Stimulated activated CD4-positive, alpha-beta T cell treated with anti-CD3 and anti-CD28 coated beads, Interleukin-12 subunit alpha, Interleukin-12 subunit beta, amount 100 ng/mL, for 48 hours (primary cell): ENCODE measurements around the gene GLRX5.
"Not testable (repeated sequence)": the region's sequence is repeated elsewhere in the genome, so short reads cannot be mapped to it uniquely, and the experiment has no call there.

ENCODE experiments used
- DNase-seq, 3 donors: peaks; one replicate each; pipeline ENCODE4 v3.0.0-alpha.2; 2020; ENCODE audit warnings: low read depth in 2 of 3, low spot score in 1 of 3

The GLRX5 gene

GRCh38 chr14:95498622-95499353, 36.1 kb upstream of the GLRX5 start:
- no peak for DNase-seq

GRCh38 chr14:95499354-95499750, 35.5 kb upstream of the GLRX5 start:
- DNase-seq = no peak

GRCh38 chr14:95500201-95500681, 34.6 kb upstream of the GLRX5 start:
- no peak for DNase-seq

- DNase-seq = no peak
These were observed 34.0 kb upstream of the GLRX5 start for GRCh38 chr14:95500772-95501401.

- DNase-seq = no peak
These were observed 32.4 kb upstream of the GLRX5 start for GRCh38 chr14:95502381-95502950.

GRCh38 chr14:95503365-95504134, 31.3 kb upstream of the GLRX5 start:
- DNase-seq = no peak

- DNase-seq = no peak
These were observed 30.5 kb upstream of the GLRX5 start for GRCh38 chr14:95504135-95505029.

- DNase-seq = no peak
These were observed 29.7 kb upstream of the GLRX5 start for GRCh38 chr14:95505030-95505589.

GRCh38 chr14:95507174-95507573, 27.7 kb upstream of the GLRX5 start:
- DNase-seq = no peak

GRCh38 chr14:95507701-95508103, 27.1 kb upstream of the GLRX5 start:
- no peak for DNase-seq

- DNase-seq = no peak
These were observed 26.5 kb upstream of the GLRX5 start for GRCh38 chr14:95508377-95508776.

- DNase-seq = no peak
These were observed 25.4 kb upstream of the GLRX5 start for GRCh38 chr14:95509495-95509894.

GRCh38 chr14:95510344-95510743, 24.5 kb upstream of the GLRX5 start:
- DNase-seq = not testable (repeated sequence)

- no peak for DNase-seq
These were observed 24.0 kb upstream of the GLRX5 start for GRCh38 chr14:95510804-95511203.

GRCh38 chr14:95511687-95512086, 23.2 kb upstream of the GLRX5 start:
- no peak for DNase-seq

GRCh38 chr14:95513291-95513690, 21.6 kb upstream of the GLRX5 start:
- no peak for DNase-seq

GRCh38 chr14:95514131-95515079, 20.4 kb upstream of the GLRX5 start:
- no peak for DNase-seq

GRCh38 chr14:95515080-95515489, 19.8 kb upstream of the GLRX5 start:
- no peak for DNase-seq
